Activated CD4-positive, alpha-beta memory T cell treated with anti-CD3 and anti-CD28 coated beads for 36 hours (primary cell): ENCODE measurements around the gene VWA7. TPM values are rescaled to one million over a fixed set of nuclear protein-coding genes. Genes with fewer than 3 reads are reported as not detected.
A peak's percentile ranks its signal among the peaks of the same experiment; 100 is the strongest.
"Not testable (repeated sequence)": the region's sequence is repeated elsewhere in the genome, so short reads cannot be mapped to it uniquely, and the experiment has no call there.

Experiments
- CTCF ChIA-PET: fragments of 350-600 bp; sonication (Branson Sonifier 250); formaldehyde crosslinking; loops from one replicate; lab custom pipeline; 2021; ENCODE audit warnings: antibody characterized with exemption, inconsistent platforms; lab: Charles Lee
- POLR2A ChIA-PET: fragments of 350-600 bp; sonication (Branson Sonifier 250); formaldehyde crosslinking; loops from one replicate; lab custom pipeline; 2021; ENCODE audit warnings: antibody characterized with exemption; lab: Charles Lee
- DNase-seq: peaks from one replicate; pipeline ENCODE4 v3.0.0-alpha.2; 2020
- H3K27ac Mint-ChIP-seq: one replicate; pipeline ENCODE4 v1.8.0; 2021; ENCODE audit warnings: mixed read lengths
- H3K27me3 Mint-ChIP-seq: one replicate; pipeline ENCODE4 v1.8.0; 2021; ENCODE audit warnings: mixed read lengths
- H3K36me3 Mint-ChIP-seq: one replicate; pipeline ENCODE4 v1.8.0; 2021; ENCODE audit warnings: mixed read lengths
- H3K4me1 Mint-ChIP-seq: one replicate; pipeline ENCODE4 v1.8.0; 2021; ENCODE audit warnings: low read depth, mixed read lengths
- H3K4me3 Mint-ChIP-seq: one replicate; pipeline ENCODE4 v1.8.0; 2021; ENCODE audit warnings: mild to moderate bottlenecking, mixed read lengths
- H3K9me3 Mint-ChIP-seq: one replicate; pipeline ENCODE4 v1.8.0; 2021; ENCODE audit warnings: mixed read lengths
- intact Hi-C: fragments of 100-400 bp; cut with micrococcal nuclease; formaldehyde crosslinking; loops from one replicate; pipeline ENCODE4 v1.15.1; 2023
- total RNA-seq, 2 experiments: library from RNA; stranded (reverse); gene quantifications; one replicate each; pipeline ENCODE4 v1.2.3, GENCODE V29; 2021

VWA7 gene
- total RNA-seq, 2 experiments from 2014 or later = 2.0 to 2.1 TPM

- intact Hi-C loops = no loop called here
- Mint-ChIP-seq H3K4me1 (peaks cover 31% of the 10 kb centered on the region), H3K27me3 (no peaks in the 10 kb centered on the region), H3K4me3 (no peak overlapping the region), H3K9me3 (no peaks in the 10 kb centered on the region), H3K36me3 (peaks cover 17% of the 10 kb centered on the region), H3K27ac (no peak overlapping the region)
- no peak for DNase-seq
- ChIA-PET CTCF (interaction anchor here (1.2 to 1.8 kb wide), 3 partner anchors 9 to 29 kb away, joined by 3 to 8 read pairs (median 3); no protein-coding TSS in a partner anchor), POLR2A (interaction anchor here (0.8 kb wide), 1 partner anchor 37 kb away, joined by 3 read pairs; no protein-coding TSS in a partner anchor)
Observed at GRCh38 chr6:31799781-31800180, 22.7 kb upstream of the VWA7 start.

GRCh38 chr6:31797588-31797987 is 20.5 kb upstream of the VWA7 start:
- CTCF ChIA-PET = interaction anchor here (0.7 to 0.9 kb wide), 3 partner anchors 8 to 40 kb away, joined by 3 to 4 read pairs (median 3); partner anchors contain the start of gene LSM2
- peak overlapping the region; percentile 80 for H3K27ac Mint-ChIP-seq
- intact Hi-C loops = loop anchor here (2.0 kb wide), 1 partner anchor 15 kb away; no protein-coding TSS in a partner anchor

GRCh38 chr6:31796993-31797385 is 19.9 kb upstream of the VWA7 start:
- ChIA-PET CTCF (interaction anchor here (0.9 to 2.8 kb wide), 5 partner anchors 10 to 61 kb away, joined by 3 to 15 read pairs (median 6); partner anchors contain the start of genes CLIC1, LSM2 and MSH5), POLR2A (interaction anchor here (0.9 to 1.4 kb wide), 2 partner anchors 38 to 134 kb away, joined by 3 to 5 read pairs; no protein-coding TSS in a partner anchor)
- peaks cover 35% of the 10 kb centered on the region for H3K4me1 Mint-ChIP-seq
- DNase-seq = no peak
- H3K27me3 Mint-ChIP-seq = no peaks in the 10 kb centered on the region
- H3K9me3 Mint-ChIP-seq = no peaks in the 10 kb centered on the region
- no peak overlapping the region for H3K4me3 Mint-ChIP-seq
- intact Hi-C loops = loop anchor here (1.0 to 2.0 kb wide), 2 partner anchors 9 to 16 kb away; partner anchors contain the start of gene LSM2
- peaks cover 18% of the 10 kb centered on the region for H3K36me3 Mint-ChIP-seq
- H3K27ac Mint-ChIP-seq = peak overlapping the region; percentile 80

More at GRCh38 chr6:31797588-31797987, 20.5 kb upstream of the VWA7 start:
- Mint-ChIP-seq H3K36me3 (peaks cover 13% of the 10 kb centered on the region), H3K4me1 (peaks cover 35% of the 10 kb centered on the region), H3K9me3 (no peaks in the 10 kb centered on the region), H3K27me3 (no peaks in the 10 kb centered on the region), H3K4me3 (no peak overlapping the region)
- POLR2A ChIA-PET = interaction anchor here (0.9 kb wide), 1 partner anchor 38 kb away, joined by 3 read pairs; no protein-coding TSS in a partner anchor
- DNase-seq = peak; percentile 50

- POLR2A ChIA-PET = interaction anchor here (0.5 to 2.5 kb wide), 12 partner anchors 9 to 132 kb away, joined by 3 to 21 read pairs (median 4); partner anchors contain the start of genes HSPA1A, HSPA1B, HSPA1L and LSM2
- no peaks in the 10 kb centered on the region for H3K9me3 Mint-ChIP-seq
- H3K27ac Mint-ChIP-seq = peak within 1 kb of the TSS; percentile 91
- H3K4me3 Mint-ChIP-seq = peak within 1 kb of the TSS; percentile 98
- H3K27me3 Mint-ChIP-seq = no peaks in the 10 kb centered on the region
- intact Hi-C loops = loop anchor here (1.0 to 2.0 kb wide), 4 partner anchors 11 to 31 kb away; partner anchors contain the start of genes HSPA1B, LSM2 and VWA7
- peak; percentile 91 for DNase-seq
- CTCF ChIA-PET = interaction anchor here (0.7 to 2.8 kb wide), 17 partner anchors 10 to 67 kb away, joined by 3 to 30 read pairs (median 5); partner anchors contain the start of genes CLIC1, HSPA1A, HSPA1L and LSM2
- H3K36me3 Mint-ChIP-seq = peaks cover 19% of the 10 kb centered on the region
- peaks cover 39% of the 10 kb centered on the region for H3K4me1 Mint-ChIP-seq
Observed at GRCh38 chr6:31795616-31796298, 18.6 kb upstream of the VWA7 start, which contains the start of gene VARS1. Gene VARS1 (minus strand): TSS chr6:31795752. CDS start chr6:31795217, 535 bp downstream.

- intact Hi-C loops = loop anchor here (2.0 kb wide), 2 partner anchors 18 to 32 kb away; partner anchors contain the start of genes HSPA1B and VWA7
- H3K4me1 Mint-ChIP-seq = peaks cover 42% of the 10 kb centered on the region
- peak overlapping the region; percentile 91 for H3K27ac Mint-ChIP-seq
- CTCF ChIA-PET = interaction anchor here (0.7 to 2.8 kb wide), 13 partner anchors 9 to 68 kb away, joined by 3 to 30 read pairs (median 5); partner anchors contain the start of genes HSPA1A, HSPA1L, LSM2 and MSH5
- DNase-seq = no peak
- no peaks in the 10 kb centered on the region for H3K27me3 Mint-ChIP-seq
- peak overlapping the region; percentile 98 for H3K4me3 Mint-ChIP-seq
- no peaks in the 10 kb centered on the region for H3K9me3 Mint-ChIP-seq
- POLR2A ChIA-PET = interaction anchor here (0.8 to 2.5 kb wide), 10 partner anchors 8 to 55 kb away, joined by 3 to 21 read pairs (median 4); partner anchors contain the start of genes HSPA1A, HSPA1B, HSPA1L and LSM2
- peaks cover 22% of the 10 kb centered on the region for H3K36me3 Mint-ChIP-seq
Observed at GRCh38 chr6:31794866-31795615, 17.9 kb upstream of the VWA7 start.

- intact Hi-C loops = loop anchor here (2.0 kb wide), 2 partner anchors 18 to 32 kb away; partner anchors contain the start of genes HSPA1B and VWA7
- Mint-ChIP-seq H3K36me3 (peaks cover 25% of the 10 kb centered on the region), H3K27me3 (no peaks in the 10 kb centered on the region), H3K27ac (peak overlapping the region; percentile 84), H3K4me1 (peaks cover 45% of the 10 kb centered on the region), H3K4me3 (peak overlapping the region; percentile 98), H3K9me3 (no peaks in the 10 kb centered on the region)
- DNase-seq = no peak
- ChIA-PET CTCF (interaction anchor here (0.7 to 2.8 kb wide), 5 partner anchors 10 to 69 kb away, joined by 4 to 16 read pairs (median 5); partner anchors contain the start of genes MSH5 and NEU1), POLR2A (interaction anchor here (1.0 to 2.5 kb wide), 7 partner anchors 8 to 54 kb away, joined by 3 to 21 read pairs (median 3); partner anchors contain the start of genes LSM2, MSH5 and VWA7)
Observed at GRCh38 chr6:31794294-31794865, 17.3 kb upstream of the VWA7 start.

- H3K27me3 Mint-ChIP-seq, POLR2A ChIA-PET, DNase-seq, H3K9me3 Mint-ChIP-seq, CTCF ChIA-PET: not testable (repeated sequence)
- H3K4me1 Mint-ChIP-seq = peaks cover 46% of the 10 kb centered on the region
- peak overlapping the region; percentile 98 for H3K4me3 Mint-ChIP-seq
- peak overlapping the region; percentile 84 for H3K27ac Mint-ChIP-seq
- intact Hi-C loops = loop anchor here (2.0 kb wide), 2 partner anchors 17 to 33 kb away; partner anchors contain the start of genes HSPA1B and VWA7
- peaks cover 28% of the 10 kb centered on the region for H3K36me3 Mint-ChIP-seq
Observed at GRCh38 chr6:31793927-31794245, 16.8 kb upstream of the VWA7 start.

- Mint-ChIP-seq H3K4me1 (peaks cover 40% of the 10 kb centered on the region), H3K9me3 (no peaks in the 10 kb centered on the region), H3K36me3 (peaks cover 29% of the 10 kb centered on the region), H3K27me3 (no peaks in the 10 kb centered on the region), H3K4me3 (no peak overlapping the region), H3K27ac (peak overlapping the region; percentile 10)
- DNase-seq = peak; percentile 40
- CTCF ChIA-PET = interaction anchor here (0.7 to 0.8 kb wide), 2 partner anchors 28 to 34 kb away, joined by 3 read pairs; no protein-coding TSS in a partner anchor
- POLR2A ChIA-PET = no interaction called here
- intact Hi-C loops = no loop called here
Observed at GRCh38 chr6:31792761-31793171, 15.6 kb upstream of the VWA7 start.

- no peak overlapping the region for H3K27ac Mint-ChIP-seq
- intact Hi-C loops = no loop called here
- no peak overlapping the region for H3K4me3 Mint-ChIP-seq
- peaks cover 32% of the 10 kb centered on the region for H3K4me1 Mint-ChIP-seq
- H3K36me3 Mint-ChIP-seq = peaks cover 25% of the 10 kb centered on the region
- ChIA-PET POLR2A (no interaction called here), CTCF (interaction anchor here (0.6 to 2.0 kb wide), 8 partner anchors 8 to 74 kb away, joined by 3 to 14 read pairs (median 8); partner anchors contain the start of genes LSM2, MSH5 and VWA7)
- H3K27me3 Mint-ChIP-seq = no peaks in the 10 kb centered on the region
- no peaks in the 10 kb centered on the region for H3K9me3 Mint-ChIP-seq
- DNase-seq = no peak
Observed at GRCh38 chr6:31792090-31792374, 14.9 kb upstream of the VWA7 start.

GRCh38 chr6:31791324-31792089 is 14.4 kb upstream of the VWA7 start:
- DNase-seq = peak; percentile 50
- intact Hi-C loops = no loop called here

More at GRCh38 chr6:31791324-31792089, 14.4 kb upstream of the VWA7 start:
- Mint-ChIP-seq H3K4me3 (no peak overlapping the region), H3K9me3 (no peaks in the 10 kb centered on the region), H3K27me3 (no peaks in the 10 kb centered on the region), H3K4me1 (peaks cover 31% of the 10 kb centered on the region), H3K27ac (peak overlapping the region; percentile 55), H3K36me3 (peaks cover 28% of the 10 kb centered on the region)
- ChIA-PET POLR2A (interaction anchor here (1.0 to 1.3 kb wide), 2 partner anchors 42 to 116 kb away, joined by 3 to 5 read pairs; no protein-coding TSS in a partner anchor), CTCF (interaction anchor here (0.6 to 2.6 kb wide), 17 partner anchors 8 to 250 kb away, joined by 3 to 18 read pairs (median 6); partner anchors contain the start of genes CLIC1, HSPA1B, LSM2 and MSH5)
